ENCODE results near the gene KRTAP10-11. TPM values are rescaled to one million over a fixed set of nuclear protein-coding genes. Genes with fewer than 3 reads are reported as not detected.
A peak's percentile ranks its signal among the peaks of the same experiment; 100 is the strongest.

KRTAP10-11 gene
- total and polyA plus RNA-seq, 4 donors = not detected

DNA sequence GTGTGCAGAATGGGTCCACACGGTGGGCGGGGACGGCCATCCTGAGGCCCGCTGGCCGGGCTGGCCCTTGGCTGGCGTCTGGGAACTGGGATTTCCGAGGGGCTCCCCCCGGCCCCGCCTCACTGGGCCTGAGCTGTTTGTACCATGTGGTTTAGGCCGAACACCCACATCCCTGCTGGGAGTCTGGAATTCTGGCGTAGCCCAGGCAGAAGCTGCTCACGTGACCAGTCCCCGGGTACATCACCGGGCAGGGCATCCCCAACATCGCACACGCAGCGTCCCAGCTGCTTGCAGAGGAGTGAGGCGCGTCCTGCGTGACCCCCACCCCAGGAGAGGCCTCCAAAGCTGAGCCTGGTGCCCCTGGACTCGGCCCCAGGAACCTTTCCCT lies 43.8 kb upstream of the KRTAP10-11 start:
- Histone ChIP-seq H3K27me3 (ENCODE audit: control insufficient read depth in 4 of 4, insufficient read depth in 4 of 4, low read length in 3 of 4) (no peaks in the 10 kb centered on the region), H3K9ac (ENCODE audit: low read depth in 1 of 2, low read length in 2 of 2) (no peak overlapping the region), H3K36me3 (ENCODE audit: control insufficient read depth in 4 of 4, insufficient read depth in 3 of 4, low read depth in 1 of 4, low read length in 3 of 4) (no peaks in the 10 kb centered on the region), H3K27ac (ENCODE audit: low read depth in 1 of 2, low read length in 2 of 2) (no peak overlapping the region), H3K4me3 (ENCODE audit: low read depth in 1 of 3, low read length in 3 of 3) (no peak overlapping the region), H3K4me1 (ENCODE audit: control insufficient read depth in 4 of 4, insufficient read depth in 4 of 4, low read length in 3 of 4) (no peaks in the 10 kb centered on the region), H3K9me3 (ENCODE audit: control insufficient read depth in 4 of 4, low read length in 3 of 4) (peaks cover 0 to 7% (median 5%) of the 10 kb centered on the region in 4 donors)
- 86% methylated on average over 20 of the region's 21 CpGs for WGBS
- TF ChIP-seq, protein P1, sequence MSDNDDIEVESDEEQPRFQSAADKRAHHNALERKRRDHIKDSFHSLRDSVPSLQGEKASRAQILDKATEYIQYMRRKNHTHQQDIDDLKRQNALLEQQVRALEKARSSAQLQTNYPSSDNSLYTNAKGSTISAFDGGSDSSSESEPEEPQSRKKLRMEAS (IDR thresholded peaks at IDR 0.05) = no peak
- TF ChIP-seq EGR1 (IDR thresholded peaks at IDR 0.05; ENCODE audit: low read depth in 2 of 2) = no peak
- no peak for TF ChIP-seq SP1 (IDR thresholded peaks at IDR 0.05)
- TF ChIP-seq NR2F2 (IDR thresholded peaks at IDR 0.05) = no peak
- no peak for TF ChIP-seq HNF4A (conservative IDR thresholded peaks at IDR 0.05)
- TF ChIP-seq, protein P2, sequence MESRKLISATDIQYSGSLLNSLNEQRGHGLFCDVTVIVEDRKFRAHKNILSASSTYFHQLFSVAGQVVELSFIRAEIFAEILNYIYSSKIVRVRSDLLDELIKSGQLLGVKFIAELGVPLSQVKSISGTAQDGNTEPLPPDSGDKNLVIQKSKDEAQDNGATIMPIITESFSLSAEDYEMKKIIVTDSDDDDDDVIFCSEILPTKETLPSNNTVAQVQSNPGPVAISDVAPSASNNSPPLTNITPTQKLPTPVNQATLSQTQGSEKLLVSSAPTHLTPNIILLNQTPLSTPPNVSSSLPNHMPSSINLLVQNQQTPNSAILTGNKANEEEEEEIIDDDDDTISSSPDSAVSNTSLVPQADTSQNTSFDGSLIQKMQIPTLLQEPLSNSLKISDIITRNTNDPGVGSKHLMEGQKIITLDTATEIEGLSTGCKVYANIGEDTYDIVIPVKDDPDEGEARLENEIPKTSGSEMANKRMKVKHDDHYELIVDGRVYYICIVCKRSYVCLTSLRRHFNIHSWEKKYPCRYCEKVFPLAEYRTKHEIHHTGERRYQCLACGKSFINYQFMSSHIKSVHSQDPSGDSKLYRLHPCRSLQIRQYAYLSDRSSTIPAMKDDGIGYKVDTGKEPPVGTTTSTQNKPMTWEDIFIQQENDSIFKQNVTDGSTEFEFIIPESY (IDR thresholded peaks at IDR 0.05) = no peak
- no peak for TF ChIP-seq RXRA (IDR thresholded peaks at IDR 0.05)
- no peak for TF ChIP-seq JUND (IDR thresholded peaks at IDR 0.05)
- TF ChIP-seq HNF4G (IDR thresholded peaks at IDR 0.05) = no peak
- TF ChIP-seq YY1 (IDR thresholded peaks at IDR 0.05) = no peak
- TF ChIP-seq, protein P3, sequence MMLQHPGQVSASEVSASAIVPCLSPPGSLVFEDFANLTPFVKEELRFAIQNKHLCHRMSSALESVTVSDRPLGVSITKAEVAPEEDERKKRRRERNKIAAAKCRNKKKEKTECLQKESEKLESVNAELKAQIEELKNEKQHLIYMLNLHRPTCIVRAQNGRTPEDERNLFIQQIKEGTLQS (IDR thresholded peaks at IDR 0.05) = no peak
- no peak for TF ChIP-seq FOXA2 (IDR thresholded peaks at IDR 0.05)
- no peak for TF ChIP-seq TAF1 (conservative IDR thresholded peaks at IDR 0.05)
- TF ChIP-seq, protein P4, sequence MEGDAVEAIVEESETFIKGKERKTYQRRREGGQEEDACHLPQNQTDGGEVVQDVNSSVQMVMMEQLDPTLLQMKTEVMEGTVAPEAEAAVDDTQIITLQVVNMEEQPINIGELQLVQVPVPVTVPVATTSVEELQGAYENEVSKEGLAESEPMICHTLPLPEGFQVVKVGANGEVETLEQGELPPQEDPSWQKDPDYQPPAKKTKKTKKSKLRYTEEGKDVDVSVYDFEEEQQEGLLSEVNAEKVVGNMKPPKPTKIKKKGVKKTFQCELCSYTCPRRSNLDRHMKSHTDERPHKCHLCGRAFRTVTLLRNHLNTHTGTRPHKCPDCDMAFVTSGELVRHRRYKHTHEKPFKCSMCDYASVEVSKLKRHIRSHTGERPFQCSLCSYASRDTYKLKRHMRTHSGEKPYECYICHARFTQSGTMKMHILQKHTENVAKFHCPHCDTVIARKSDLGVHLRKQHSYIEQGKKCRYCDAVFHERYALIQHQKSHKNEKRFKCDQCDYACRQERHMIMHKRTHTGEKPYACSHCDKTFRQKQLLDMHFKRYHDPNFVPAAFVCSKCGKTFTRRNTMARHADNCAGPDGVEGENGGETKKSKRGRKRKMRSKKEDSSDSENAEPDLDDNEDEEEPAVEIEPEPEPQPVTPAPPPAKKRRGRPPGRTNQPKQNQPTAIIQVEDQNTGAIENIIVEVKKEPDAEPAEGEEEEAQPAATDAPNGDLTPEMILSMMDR (IDR thresholded peaks at IDR 0.05; ENCODE audit: low read depth, low read length, missing input control) = no peak
- no peak for TF ChIP-seq RAD21 (IDR thresholded peaks at IDR 0.05)
- TF ChIP-seq, protein P5, sequence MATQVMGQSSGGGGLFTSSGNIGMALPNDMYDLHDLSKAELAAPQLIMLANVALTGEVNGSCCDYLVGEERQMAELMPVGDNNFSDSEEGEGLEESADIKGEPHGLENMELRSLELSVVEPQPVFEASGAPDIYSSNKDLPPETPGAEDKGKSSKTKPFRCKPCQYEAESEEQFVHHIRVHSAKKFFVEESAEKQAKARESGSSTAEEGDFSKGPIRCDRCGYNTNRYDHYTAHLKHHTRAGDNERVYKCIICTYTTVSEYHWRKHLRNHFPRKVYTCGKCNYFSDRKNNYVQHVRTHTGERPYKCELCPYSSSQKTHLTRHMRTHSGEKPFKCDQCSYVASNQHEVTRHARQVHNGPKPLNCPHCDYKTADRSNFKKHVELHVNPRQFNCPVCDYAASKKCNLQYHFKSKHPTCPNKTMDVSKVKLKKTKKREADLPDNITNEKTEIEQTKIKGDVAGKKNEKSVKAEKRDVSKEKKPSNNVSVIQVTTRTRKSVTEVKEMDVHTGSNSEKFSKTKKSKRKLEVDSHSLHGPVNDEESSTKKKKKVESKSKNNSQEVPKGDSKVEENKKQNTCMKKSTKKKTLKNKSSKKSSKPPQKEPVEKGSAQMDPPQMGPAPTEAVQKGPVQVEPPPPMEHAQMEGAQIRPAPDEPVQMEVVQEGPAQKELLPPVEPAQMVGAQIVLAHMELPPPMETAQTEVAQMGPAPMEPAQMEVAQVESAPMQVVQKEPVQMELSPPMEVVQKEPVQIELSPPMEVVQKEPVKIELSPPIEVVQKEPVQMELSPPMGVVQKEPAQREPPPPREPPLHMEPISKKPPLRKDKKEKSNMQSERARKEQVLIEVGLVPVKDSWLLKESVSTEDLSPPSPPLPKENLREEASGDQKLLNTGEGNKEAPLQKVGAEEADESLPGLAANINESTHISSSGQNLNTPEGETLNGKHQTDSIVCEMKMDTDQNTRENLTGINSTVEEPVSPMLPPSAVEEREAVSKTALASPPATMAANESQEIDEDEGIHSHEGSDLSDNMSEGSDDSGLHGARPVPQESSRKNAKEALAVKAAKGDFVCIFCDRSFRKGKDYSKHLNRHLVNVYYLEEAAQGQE (IDR thresholded peaks at IDR 0.05) = no peak
- TF ChIP-seq FOXA1 (IDR thresholded peaks at IDR 0.05) = no peak
- TF ChIP-seq GABPA (IDR thresholded peaks at IDR 0.05 in 1 of 2, conservative IDR thresholded peaks at IDR 0.05 in 1 of 2) = no peak
- peak; percentile 6 for DNase-seq (ENCODE audit: low spot score)

Measured in liver (tissue), 9 donors.